Measurements from ENCODE around the gene EPS8L1. TPM values are rescaled to one million over a fixed set of nuclear protein-coding genes. Genes with fewer than 3 reads are reported as not detected.
"Not testable (repeated sequence)": the region's sequence is repeated elsewhere in the genome, so short reads cannot be mapped to it uniquely, and the experiment has no call there.

Gene EPS8L1
- total RNA-seq, 1 experiment from 2014 or later = 111 TPM

- Histone ChIP-seq H3K27ac (no peak overlapping the region), H4K20me1 (ENCODE audit: insufficient read depth) (peaks cover 31% of the 10 kb centered on the region), H3K27me3 (ENCODE audit: insufficient read depth, low read depth) (no peaks in the 10 kb centered on the region), H3K36me3 (ENCODE audit: low read depth) (no peaks in the 10 kb centered on the region), H3K4me3 (no peak overlapping the region), H3K9me3 (ENCODE audit: insufficient read depth, low read depth) (no peaks in the 10 kb centered on the region), H3F3A (ENCODE audit: insufficient read depth, low read depth) (peaks cover 22% of the 10 kb centered on the region; the same call in 1 of the 2 replicates), H3K9me2 (ENCODE audit: insufficient read depth) (no peaks in the 10 kb centered on the region), H2AFZ (no peak overlapping the region), H3K4me1 (replicated peaks; ENCODE audit: insufficient read depth) (no peaks in the 10 kb centered on the region), H3K79me2 (ENCODE audit: low read depth) (no peaks in the 10 kb centered on the region; the same call in 1 of the 2 replicates), H3K4me2 (no peak overlapping the region)
- DNase-seq = no peak
- ChIA-PET CTCF (no interaction called here), POLR2A (ENCODE audit: unreplicated experiment) (interaction anchor here (0.6 kb wide), 1 partner anchor 63 kb away, joined by 4 read pairs; the partner anchor contains the start of gene NLRP2)
- TF ChIP-seq CTCF (conservative IDR thresholded peaks at IDR 0.05) (no peak), EZH2 (IDR thresholded peaks at IDR 0.05; ENCODE audit: low read depth) (no peak)
- BruUV-seq (replicated peaks) = no TSS peak
- intact Hi-C loops (cut with micrococcal nuclease; ENCODE audit: unreplicated experiment) = no loop called here
Observed at GRCh38 chr19:55028757-55029156, 46.9 kb upstream of the EPS8L1 start.

- Histone ChIP-seq H3F3A (ENCODE audit: insufficient read depth, low read depth) (peaks cover 20% of the 10 kb centered on the region; the same call in 1 of the 2 replicates), H3K27ac (no peak overlapping the region), H3K4me3 (no peak overlapping the region), H2AFZ (no peak overlapping the region), H3K27me3 (ENCODE audit: insufficient read depth, low read depth) (no peaks in the 10 kb centered on the region), H3K9me2 (ENCODE audit: insufficient read depth) (no peaks in the 10 kb centered on the region), H3K36me3 (ENCODE audit: low read depth) (no peaks in the 10 kb centered on the region), H3K4me2 (no peak overlapping the region), H3K9me3 (ENCODE audit: insufficient read depth, low read depth) (no peaks in the 10 kb centered on the region), H3K79me2 (ENCODE audit: low read depth) (no peaks in the 10 kb centered on the region; the same call in 1 of the 2 replicates), H4K20me1 (ENCODE audit: insufficient read depth) (peaks cover 48% of the 10 kb centered on the region), H3K4me1 (replicated peaks; ENCODE audit: insufficient read depth) (no peaks in the 10 kb centered on the region)
- BruUV-seq (replicated peaks) = no TSS peak
- CTCF ChIA-PET = no interaction called here
- TF ChIP-seq EZH2 (IDR thresholded peaks at IDR 0.05; ENCODE audit: low read depth) (no peak), CTCF (conservative IDR thresholded peaks at IDR 0.05) (no peak)
- POLR2A ChIA-PET (ENCODE audit: unreplicated experiment) = no interaction called here
- intact Hi-C loops (cut with micrococcal nuclease; ENCODE audit: unreplicated experiment) = no loop called here
- no peak for DNase-seq
Observed at GRCh38 chr19:55031178-55031577, 44.5 kb upstream of the EPS8L1 start.

GRCh38 chr19:55032170-55032800, 43.4 kb upstream of the EPS8L1 start:
- Histone ChIP-seq H3F3A (ENCODE audit: insufficient read depth, low read depth) (peaks cover 20% of the 10 kb centered on the region; the same call in 1 of the 2 replicates), H3K36me3 (ENCODE audit: low read depth) (no peaks in the 10 kb centered on the region), H3K27me3 (ENCODE audit: insufficient read depth, low read depth) (no peaks in the 10 kb centered on the region), H3K79me2 (ENCODE audit: low read depth) (no peaks in the 10 kb centered on the region; the same call in 1 of the 2 replicates), H3K4me2 (no peak overlapping the region), H2AFZ (no peak overlapping the region), H3K4me1 (replicated peaks; ENCODE audit: insufficient read depth) (no peaks in the 10 kb centered on the region), H4K20me1 (ENCODE audit: insufficient read depth) (peaks cover 54% of the 10 kb centered on the region), H3K4me3 (no peak overlapping the region), H3K9me2 (ENCODE audit: insufficient read depth) (no peaks in the 10 kb centered on the region), H3K27ac (no peak overlapping the region), H3K9me3 (ENCODE audit: insufficient read depth, low read depth) (no peaks in the 10 kb centered on the region)
- no TSS peak for BruUV-seq (replicated peaks)
- TF ChIP-seq EZH2 (IDR thresholded peaks at IDR 0.05; ENCODE audit: low read depth) = no peak
- TF ChIP-seq CTCF (conservative IDR thresholded peaks at IDR 0.05) = no peak
- CTCF ChIA-PET = no interaction called here
- intact Hi-C loops (cut with micrococcal nuclease; ENCODE audit: unreplicated experiment) = no loop called here
- DNase-seq = peak in 1 of 2 experiments; percentile 52
- POLR2A ChIA-PET (ENCODE audit: unreplicated experiment) = no interaction called here

- H3K27me3 ChIP-seq (ENCODE audit: insufficient read depth, low read depth); H3K4me1 ChIP-seq (replicated peaks; ENCODE audit: insufficient read depth); H3K4me2 ChIP-seq; BruUV-seq (replicated peaks); H3K4me3 ChIP-seq; H3K27ac ChIP-seq; H3K9me2 ChIP-seq (ENCODE audit: insufficient read depth); intact Hi-C loops (cut with micrococcal nuclease; ENCODE audit: unreplicated experiment); H3K9me3 ChIP-seq (ENCODE audit: insufficient read depth, low read depth); H2AFZ ChIP-seq; H3K79me2 ChIP-seq (ENCODE audit: low read depth); CTCF ChIA-PET; POLR2A ChIA-PET (ENCODE audit: unreplicated experiment); H3K36me3 ChIP-seq (ENCODE audit: low read depth); DNase-seq: not testable (repeated sequence)
- H3F3A ChIP-seq (ENCODE audit: insufficient read depth, low read depth) = peaks cover 13% of the 10 kb centered on the region; the same call in 1 of the 2 replicates
- peaks cover 52% of the 10 kb centered on the region for H4K20me1 ChIP-seq (ENCODE audit: insufficient read depth)
Observed at GRCh38 chr19:55032976-55033643, 42.6 kb upstream of the EPS8L1 start.

Data from PC-9 (cell line).